ENCODE results near the gene PAPLN.

- TF ChIP-seq, protein P1, sequence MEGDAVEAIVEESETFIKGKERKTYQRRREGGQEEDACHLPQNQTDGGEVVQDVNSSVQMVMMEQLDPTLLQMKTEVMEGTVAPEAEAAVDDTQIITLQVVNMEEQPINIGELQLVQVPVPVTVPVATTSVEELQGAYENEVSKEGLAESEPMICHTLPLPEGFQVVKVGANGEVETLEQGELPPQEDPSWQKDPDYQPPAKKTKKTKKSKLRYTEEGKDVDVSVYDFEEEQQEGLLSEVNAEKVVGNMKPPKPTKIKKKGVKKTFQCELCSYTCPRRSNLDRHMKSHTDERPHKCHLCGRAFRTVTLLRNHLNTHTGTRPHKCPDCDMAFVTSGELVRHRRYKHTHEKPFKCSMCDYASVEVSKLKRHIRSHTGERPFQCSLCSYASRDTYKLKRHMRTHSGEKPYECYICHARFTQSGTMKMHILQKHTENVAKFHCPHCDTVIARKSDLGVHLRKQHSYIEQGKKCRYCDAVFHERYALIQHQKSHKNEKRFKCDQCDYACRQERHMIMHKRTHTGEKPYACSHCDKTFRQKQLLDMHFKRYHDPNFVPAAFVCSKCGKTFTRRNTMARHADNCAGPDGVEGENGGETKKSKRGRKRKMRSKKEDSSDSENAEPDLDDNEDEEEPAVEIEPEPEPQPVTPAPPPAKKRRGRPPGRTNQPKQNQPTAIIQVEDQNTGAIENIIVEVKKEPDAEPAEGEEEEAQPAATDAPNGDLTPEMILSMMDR (conservative IDR thresholded peaks at IDR 0.05; ENCODE audit: low read depth, low read length): no peak
- TF ChIP-seq EZH2 (IDR thresholded peaks at IDR 0.05; ENCODE audit: borderline replicate concordance, low read depth, low read length, poor library complexity, severe bottlenecking): no peak
These were observed 11.0 kb downstream of the PAPLN start for GRCh38 chr14:73248108-73248868.
